GM11168 (cell line): ENCODE measurements around the gene LAMA5.

Experiments
- in situ Hi-C: fragments of 300-500 bp; cut with MboI; formaldehyde crosslinking; loops from one replicate; pipeline ENCODE4 v1.12.0; 2022; ENCODE audit warnings: low sequenced_read_pairs; ENCODE audit not compliant: unreplicated experiment

Gene LAMA5

DNA sequence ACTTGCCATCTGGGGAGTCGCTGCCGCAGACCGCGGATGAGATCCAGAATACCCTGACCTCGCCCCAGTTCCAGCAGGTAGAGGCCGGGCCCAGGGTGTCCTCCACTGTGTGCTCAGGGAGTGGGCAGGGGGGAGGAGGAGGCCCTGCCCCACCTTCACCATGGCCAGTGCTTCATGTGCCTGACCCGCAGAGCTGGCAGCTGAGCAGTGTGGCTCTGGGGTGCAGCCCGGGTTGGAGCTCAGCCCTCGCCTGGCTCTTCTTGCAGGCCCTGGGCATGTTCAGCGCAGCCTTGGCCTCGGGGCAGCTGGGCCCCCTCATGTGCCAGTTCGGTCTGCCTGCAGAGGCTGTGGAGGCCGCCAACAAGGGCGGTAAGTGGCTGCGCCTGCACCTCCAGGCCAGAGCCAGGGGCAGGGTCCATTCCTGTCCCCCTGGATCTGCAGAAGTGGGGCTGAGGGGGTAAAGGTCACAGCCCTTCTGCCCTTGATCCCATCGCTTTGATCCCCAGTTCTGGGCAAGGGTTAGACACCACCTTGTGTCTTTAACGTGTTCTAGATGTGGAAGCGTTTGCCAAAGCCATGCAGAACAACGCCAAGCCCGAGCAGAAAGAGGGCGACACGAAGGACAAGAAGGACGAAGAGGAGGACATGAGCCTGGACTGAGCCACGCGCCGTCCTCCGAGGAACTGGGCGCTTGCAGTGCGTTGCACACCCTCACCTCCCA, 58.9 kb downstream of the LAMA5 start:
- in situ Hi-C loops: no loop called here

DNA sequence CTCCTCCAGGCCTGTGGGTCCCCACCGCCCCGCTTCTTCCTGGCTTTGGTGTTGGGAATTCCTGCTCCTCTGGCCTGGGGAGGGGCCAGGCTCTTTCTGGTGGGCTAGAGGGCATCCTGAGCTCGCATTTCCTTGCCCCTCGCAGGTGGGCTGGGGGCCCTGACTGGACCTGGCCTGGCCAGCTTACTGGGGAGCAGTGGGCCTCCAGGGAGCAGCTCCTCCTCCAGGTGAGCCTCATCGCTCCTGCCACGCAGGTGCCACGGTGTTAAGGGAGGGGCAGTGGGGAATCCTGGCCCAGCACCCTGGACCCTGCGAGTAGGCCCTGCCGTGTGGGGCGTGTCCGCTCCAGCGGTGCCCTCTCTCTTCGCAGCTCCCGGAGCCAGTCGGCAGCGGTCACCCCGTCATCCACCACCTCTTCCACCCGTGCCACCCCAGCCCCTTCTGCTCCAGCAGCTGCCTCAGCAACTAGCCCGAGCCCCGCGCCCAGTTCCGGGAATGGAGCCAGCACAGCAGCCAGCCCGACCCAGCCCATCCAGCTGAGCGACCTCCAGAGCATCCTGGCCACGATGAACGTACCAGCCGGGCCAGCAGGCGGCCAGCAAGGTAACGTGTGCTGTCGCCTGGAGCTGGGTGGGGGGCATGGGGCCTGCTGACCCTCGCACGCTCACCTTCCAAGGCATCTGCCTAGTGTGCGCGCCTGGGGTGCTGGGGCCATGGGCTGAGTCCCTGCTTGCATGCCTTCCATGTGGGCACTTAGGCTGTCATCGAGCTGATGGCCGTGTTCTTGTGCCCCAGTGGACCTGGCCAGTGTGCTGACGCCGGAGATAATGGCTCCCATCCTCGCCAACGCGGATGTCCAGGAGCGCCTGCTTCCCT, 59.6 kb downstream of the LAMA5 start:
- in situ Hi-C loops: no loop called here

- in situ Hi-C loops: no loop called here
Measured at GRCh38 chr20:62306414-62307187, 60.5 kb downstream of the LAMA5 start.

- in situ Hi-C loops: no loop called here
Measured at GRCh38 chr20:62305765-62306413, 61.2 kb downstream of the LAMA5 start.

GRCh38 chr20:62305149-62305764, 61.9 kb downstream of the LAMA5 start:
- in situ Hi-C loops: no loop called here

DNA sequence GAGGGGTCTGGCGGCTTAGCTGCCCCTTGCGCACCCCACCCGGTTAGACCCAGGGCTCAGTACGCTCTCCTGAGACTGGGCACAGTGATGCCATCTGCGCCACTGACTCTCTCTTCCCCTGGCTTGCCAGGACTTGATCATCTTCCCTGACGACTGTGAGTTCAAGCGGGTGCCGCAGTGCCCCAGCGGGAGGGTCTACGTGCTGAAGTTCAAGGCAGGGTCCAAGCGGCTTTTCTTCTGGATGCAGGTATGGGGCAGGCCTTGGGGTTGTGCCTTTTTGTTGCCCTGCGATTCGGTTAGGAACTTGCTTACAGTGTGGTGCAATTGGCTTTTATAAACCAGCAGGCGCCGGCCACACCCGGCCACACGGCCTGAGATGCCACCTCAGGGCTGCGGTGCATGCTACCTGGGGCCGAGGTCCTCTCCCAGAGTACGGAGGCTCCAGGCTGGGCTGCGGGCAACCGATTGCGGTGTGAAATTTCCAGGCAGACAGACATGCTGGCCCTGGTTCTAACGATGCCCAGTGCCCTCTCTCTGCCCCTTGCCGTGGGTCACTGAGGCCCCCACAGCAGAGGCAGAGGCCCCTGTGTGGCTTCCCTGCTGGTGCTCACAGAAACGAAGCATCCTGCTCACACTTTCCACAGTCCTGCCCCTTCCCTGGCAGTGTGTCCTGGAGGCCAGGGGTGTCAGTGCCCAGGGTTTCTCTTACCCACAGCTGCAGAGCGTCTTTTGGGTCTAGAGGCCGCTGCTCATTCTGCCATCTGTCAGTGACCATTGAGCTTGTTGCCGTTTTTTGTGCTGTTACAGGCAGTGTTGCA, 62.6 kb downstream of the LAMA5 start:
- in situ Hi-C loops: loop anchor here (5.0 kb wide), 1 partner anchor 78 kb away; no protein-coding TSS in a partner anchor

DNA sequence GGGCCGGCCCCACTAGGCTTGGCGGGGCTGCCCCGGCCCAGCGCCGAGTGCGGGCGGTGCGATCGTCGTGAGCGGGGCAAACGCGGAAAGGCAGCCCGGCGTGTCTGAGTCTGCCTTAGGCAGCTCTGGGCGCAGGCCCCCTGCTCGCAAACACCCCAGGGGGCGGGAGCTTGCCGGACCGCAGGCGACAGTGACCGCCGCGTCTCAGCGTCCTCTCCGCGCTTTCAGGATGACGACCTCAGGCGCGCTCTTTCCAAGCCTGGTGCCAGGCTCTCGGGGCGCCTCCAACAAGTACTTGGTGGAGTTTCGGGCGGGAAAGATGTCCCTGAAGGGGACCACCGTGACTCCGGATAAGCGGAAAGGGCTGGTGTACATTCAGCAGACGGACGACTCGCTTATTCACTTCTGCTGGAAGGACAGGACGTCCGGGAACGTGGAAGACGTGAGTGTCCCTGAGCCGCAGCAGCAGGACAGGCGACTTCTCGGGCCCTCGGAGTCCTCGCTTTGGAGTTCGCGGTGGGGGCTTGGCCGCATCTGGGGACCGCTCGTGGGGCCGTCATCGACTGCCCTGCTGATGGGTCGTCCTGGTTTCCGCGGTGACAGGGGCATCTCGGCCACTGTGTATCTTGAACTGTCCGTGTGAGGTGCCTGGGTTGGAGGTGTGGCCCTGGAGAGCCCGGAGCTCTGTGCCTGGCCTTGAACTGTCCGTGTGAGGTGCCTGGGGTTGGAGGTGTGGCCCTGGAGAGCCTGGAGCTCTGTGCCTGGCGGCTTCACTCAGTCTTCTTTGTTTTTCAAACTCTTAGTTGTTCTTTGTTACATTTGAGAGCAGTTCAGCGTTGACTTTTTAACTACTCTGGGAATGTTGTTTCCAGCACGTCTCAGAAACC, 63.5 kb downstream of the LAMA5 start:
- in situ Hi-C loops: loop anchor here (5.0 kb wide), 1 partner anchor 79 kb away; no protein-coding TSS in a partner anchor

GRCh38 chr20:62303062-62303339, 64.1 kb downstream of the LAMA5 start:
- in situ Hi-C loops: loop anchor here (5.0 kb wide), 1 partner anchor 79 kb away; no protein-coding TSS in a partner anchor

DNA sequence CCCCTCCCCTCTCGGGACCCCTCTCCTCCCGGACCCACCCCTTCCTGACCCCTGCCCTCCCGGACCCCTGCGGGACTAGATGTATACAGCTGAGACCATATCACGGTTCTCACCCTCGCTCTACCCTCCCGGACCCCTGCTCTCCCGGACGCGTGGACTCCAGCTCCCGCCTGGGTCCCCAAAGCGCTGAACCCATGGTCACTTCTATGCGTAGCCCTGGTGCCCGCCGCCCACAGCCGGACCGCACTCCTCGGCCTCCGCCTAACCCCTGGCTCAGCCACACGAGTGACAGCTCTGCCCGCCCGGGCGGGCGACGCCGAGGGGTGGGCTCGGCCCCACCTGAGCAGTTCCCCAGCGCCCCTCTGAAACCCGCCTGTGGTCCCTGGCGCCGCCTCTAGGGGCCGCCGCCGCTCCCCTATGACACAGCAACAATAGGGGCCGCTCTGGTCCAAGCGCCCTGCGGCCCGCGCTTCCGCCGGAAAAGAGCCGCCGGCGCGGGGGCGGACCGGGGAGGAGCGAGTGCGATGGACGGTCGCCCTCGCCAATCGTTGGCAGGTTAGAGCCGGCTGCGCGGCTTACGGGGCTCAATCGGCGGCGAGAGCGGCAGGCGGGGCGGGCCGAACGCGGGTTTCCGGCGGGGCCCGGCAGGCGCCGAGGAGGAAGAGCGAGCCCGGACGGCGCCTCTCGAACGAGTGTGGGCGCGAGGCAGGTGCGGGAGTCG, 64.6 kb downstream of the LAMA5 start, which contains the start of gene ADRM1:
Gene ADRM1, plus strand, starts transcription at position 657 of the 721 bp plus-strand sequence. CDS start 572 bp downstream, outside the sequence.
- in situ Hi-C loops: loop anchor here (5.0 kb wide), 1 partner anchor 80 kb away; no protein-coding TSS in a partner anchor

DNA sequence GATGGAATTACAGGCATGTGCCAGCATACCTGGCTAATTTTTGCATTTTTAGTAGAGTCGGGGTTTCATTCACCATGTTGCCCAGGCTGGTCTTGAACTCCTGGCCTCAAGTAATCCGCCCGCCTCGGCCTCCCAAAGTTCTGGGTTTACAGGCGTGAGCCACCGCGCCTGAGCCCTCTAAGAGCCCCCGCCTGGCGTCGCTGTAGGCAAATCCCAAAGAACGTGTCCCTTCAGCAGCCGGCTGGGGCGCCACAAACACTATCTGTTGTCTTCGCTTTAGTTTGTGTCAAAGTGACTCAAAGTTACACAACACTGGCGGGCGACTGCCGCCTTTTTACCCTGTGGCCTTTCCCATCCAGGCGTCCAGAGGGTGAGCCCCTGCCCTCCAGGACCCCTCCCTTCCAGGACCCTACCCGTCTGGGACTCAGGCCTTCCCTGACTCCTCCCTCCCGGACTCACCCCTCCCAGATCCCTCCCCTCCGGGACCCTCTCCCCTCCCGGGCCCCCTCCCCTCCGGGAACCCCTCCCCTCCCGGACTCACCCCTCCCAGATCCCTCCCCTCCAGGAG, 65.3 kb downstream of the LAMA5 start:
- in situ Hi-C loops: loop anchor here (5.0 kb wide), 1 partner anchor 80 kb away; no protein-coding TSS in a partner anchor

DNA sequence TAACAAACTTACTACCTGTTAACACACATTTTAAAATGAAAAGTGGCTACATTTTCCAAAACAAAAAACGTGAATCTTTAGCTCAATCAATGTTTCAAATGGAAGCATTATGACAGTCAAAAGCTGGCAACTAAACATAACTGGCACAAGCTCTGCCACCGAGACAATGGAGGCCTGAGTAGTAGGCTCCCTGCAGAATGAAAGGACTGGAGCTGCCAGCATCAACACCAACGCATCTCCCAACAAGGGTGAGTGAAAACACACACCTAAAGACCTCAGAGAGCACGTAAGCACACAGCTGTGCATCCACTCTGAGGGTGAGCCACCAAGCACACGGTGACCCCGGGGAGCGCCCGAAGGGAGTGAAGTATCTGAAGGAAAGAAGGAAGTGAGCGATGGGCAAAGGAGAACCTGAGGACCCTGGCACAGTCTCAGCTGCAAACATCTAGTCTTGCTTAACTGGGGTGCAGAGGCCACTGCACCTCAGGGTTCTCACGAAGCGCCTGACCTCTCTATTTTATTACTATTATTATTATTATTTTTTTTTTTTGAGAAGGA, 65.9 kb downstream of the LAMA5 start:
- in situ Hi-C loops: loop anchor here (5.0 kb wide), 1 partner anchor 81 kb away; no protein-coding TSS in a partner anchor

DNA sequence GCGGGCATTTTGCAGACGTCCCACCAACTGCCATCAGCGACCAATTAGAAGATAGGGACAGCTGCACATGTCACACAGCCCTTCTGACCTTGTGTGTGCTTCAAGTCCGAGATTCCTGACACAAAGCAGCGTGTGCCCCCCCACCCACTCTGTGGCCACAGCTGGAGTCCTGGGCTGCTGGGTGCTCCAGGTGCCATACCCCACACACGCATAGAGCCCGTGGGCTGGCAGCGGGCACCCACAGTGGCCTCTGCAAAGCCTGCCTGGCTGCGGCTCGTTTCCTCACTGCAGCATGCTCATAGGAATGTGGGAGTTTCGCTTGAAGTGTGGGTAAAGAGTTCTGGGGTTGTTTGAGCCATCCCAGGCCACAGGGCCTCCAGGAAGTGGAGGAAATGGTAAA, 66.8 kb downstream of the LAMA5 start:
- in situ Hi-C loops: loop anchor here (5.0 kb wide), 1 partner anchor 82 kb away; no protein-coding TSS in a partner anchor

DNA sequence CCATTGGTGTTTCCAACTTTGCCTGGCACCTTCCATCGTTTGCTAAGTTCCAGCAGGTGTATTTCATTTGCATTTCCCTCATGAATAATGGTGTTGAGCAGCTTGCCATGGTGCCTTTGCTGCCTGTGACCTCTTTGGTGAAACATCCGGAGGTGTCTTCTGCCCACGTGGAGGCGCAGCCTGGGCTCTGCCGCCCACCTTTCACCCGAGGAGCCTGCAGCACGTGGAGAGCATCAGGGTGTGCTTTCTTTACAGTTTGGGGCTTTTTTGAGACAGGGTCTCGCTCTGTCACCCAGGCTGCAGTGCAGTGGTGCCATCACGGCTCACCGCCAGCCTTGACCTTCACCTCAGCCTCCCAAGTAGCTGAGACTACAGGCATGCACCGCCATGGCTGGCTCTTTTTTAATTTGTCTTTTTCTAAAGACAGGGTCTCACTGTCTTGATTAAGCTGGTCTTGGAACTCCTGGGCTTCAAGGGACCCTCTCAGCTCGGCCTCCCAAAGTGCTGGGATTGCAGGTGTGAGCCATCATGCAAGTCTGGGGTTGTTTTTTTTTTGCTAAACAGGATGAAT, 67.4 kb downstream of the LAMA5 start:
- in situ Hi-C loops: loop anchor here (5.0 kb wide), 1 partner anchor 83 kb away; no protein-coding TSS in a partner anchor

DNA sequence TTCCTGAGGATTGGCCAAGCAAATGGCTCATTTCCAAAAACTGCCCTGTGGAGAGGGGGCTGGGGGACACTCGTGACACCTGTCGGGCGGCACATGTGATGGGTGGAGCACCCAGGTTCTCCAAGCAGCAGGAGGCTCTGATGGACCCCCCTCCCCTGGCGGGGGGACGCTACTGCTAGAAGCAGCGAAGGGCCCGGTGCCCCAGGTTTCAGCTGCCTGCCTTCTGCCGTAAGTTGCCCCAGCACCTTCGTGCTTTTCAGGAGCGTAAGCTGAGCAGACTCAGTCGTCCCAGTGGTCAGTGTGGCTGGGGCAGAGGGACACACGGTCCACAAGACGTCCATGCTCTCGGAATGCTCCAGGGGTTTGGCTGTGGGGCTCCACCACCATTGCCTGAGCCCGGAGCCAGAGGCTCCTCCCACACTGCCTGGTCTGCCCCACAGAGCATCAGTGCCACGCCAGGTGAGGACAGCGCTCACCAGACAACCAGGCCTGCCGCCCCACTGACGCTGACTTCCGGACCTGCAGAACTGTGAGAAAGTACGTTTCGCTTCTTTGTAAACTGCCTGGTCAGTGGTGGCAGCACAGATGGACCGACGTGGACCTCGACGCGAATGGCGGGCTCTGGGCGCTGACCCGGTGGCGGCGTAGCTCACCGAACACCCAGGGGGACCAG, 68.4 kb downstream of the LAMA5 start:
- in situ Hi-C loops: no loop called here

- in situ Hi-C loops: no loop called here
Measured at GRCh38 chr20:62297449-62298227, 69.5 kb downstream of the LAMA5 start.
